PC-9 (cell line): ENCODE data around the gene MAB21L4. TPM values are rescaled to one million over a fixed set of nuclear protein-coding genes. Genes with fewer than 3 reads are reported as not detected.

Source experiments
- BruUV-seq: library from RNA; stranded (reverse); fragments of 400-500 nt; replicated peaks from 2 replicates; lab custom pipeline; 2021; lab: Mats Ljungman, UMichigan
- CTCF ChIA-PET: fragments of 300-600 bp; sonication (Branson Sonifier 250); formaldehyde crosslinking; loops from one replicate; lab custom pipeline; 2022; ENCODE audit warnings: antibody characterized with exemption; lab: Charles Lee
- POLR2A ChIA-PET: fragments of 300-600 bp; sonication (Branson Sonifier 250); formaldehyde crosslinking; loops from one replicate; lab custom pipeline; 2022; ENCODE audit warnings: antibody characterized with exemption; ENCODE audit not compliant: unreplicated experiment; lab: Charles Lee
- DNase-seq, 2 experiments: peaks; one replicate each; pipeline versions ENCODE4 v3.0.0 to v3.0.0-alpha.2; 2015 to 2022; ENCODE audit warnings: mixed read lengths in 1 of 2
- H2AFZ ChIP-seq: fragments of 200-600 bp; sonication (generic); 2 replicates; pipeline ENCODE4 v1.8.1; 2017; ENCODE audit warnings: antibody characterized with exemption
- H3F3A ChIP-seq: fragments of 200-600 bp; sonication (generic); 2 replicates; pipeline ENCODE4 v1.8.1; 2017; ENCODE audit warnings: antibody characterized with exemption, mild to moderate bottlenecking, low read depth; ENCODE audit not compliant: insufficient read depth
- H3K27ac ChIP-seq: fragments of 200-600 bp; sonication (generic); 2 replicates; pipeline ENCODE4 v1.6.1; 2016; ENCODE audit warnings: mixed run types
- H3K27me3 ChIP-seq: fragments of 200-600 bp; sonication (generic); 2 replicates; pipeline ENCODE4 v1.6.1; 2016; ENCODE audit warnings: low read depth, mixed run types; ENCODE audit not compliant: insufficient read depth
- H3K36me3 ChIP-seq: fragments of 200-600 bp; sonication (generic); 2 replicates; pipeline ENCODE4 v1.6.1; 2016; ENCODE audit warnings: low read depth, mixed run types
- H3K4me1 ChIP-seq: fragments of 200-600 bp; sonication (generic); replicated peaks from 2 replicates; pipeline ENCODE4 v1.6.1; 2016; ENCODE audit warnings: mixed run types; ENCODE audit not compliant: insufficient read depth
- H3K4me2 ChIP-seq: fragments of 200-600 bp; sonication (generic); 2 replicates; pipeline ENCODE4 v1.6.1; 2017; ENCODE audit warnings: mixed run types
- H3K4me3 ChIP-seq: fragments of 200-600 bp; sonication (generic); 2 replicates; pipeline ENCODE4 v1.6.1; 2016; ENCODE audit warnings: mixed run types
- H3K79me2 ChIP-seq: fragments of 200-600 bp; sonication (generic); 2 replicates; pipeline ENCODE4 v1.6.1; 2017; ENCODE audit warnings: low read depth, mixed run types
- H3K9me2 ChIP-seq: fragments of 200-600 bp; sonication (generic); 2 replicates; pipeline ENCODE4 v1.8.1; 2017; ENCODE audit warnings: mild to moderate bottlenecking; ENCODE audit not compliant: insufficient read depth
- H3K9me3 ChIP-seq: fragments of 200-600 bp; sonication (generic); 2 replicates; pipeline ENCODE4 v1.8.1; 2016; ENCODE audit warnings: low read depth; ENCODE audit not compliant: insufficient read depth
- H4K20me1 ChIP-seq: fragments of 200-600 bp; sonication (generic); 2 replicates; pipeline ENCODE4 v1.8.1; 2017; ENCODE audit not compliant: insufficient read depth
- CTCF ChIP-seq: fragments of 200-600 bp; sonication (generic); conservative IDR thresholded peaks from 2 replicates; pipeline ENCODE4 v1.6.1; 2017; ENCODE audit warnings: mixed run types, antibody characterized with exemption, mild to moderate bottlenecking, moderate library complexity
- EZH2 ChIP-seq: fragments of 200-600 bp; sonication (generic); IDR thresholded peaks from 2 replicates; pipeline ENCODE4 v1.8.0; 2017; ENCODE audit warnings: antibody characterized with exemption, low read depth
- intact Hi-C: fragments of 100-400 bp; cut with micrococcal nuclease; formaldehyde crosslinking; loops from one replicate; pipeline ENCODE4 v1.10.0; 2022; ENCODE audit not compliant: unreplicated experiment
- total RNA-seq: library from RNA; stranded (reverse); gene quantifications from 2 replicates; pipeline ENCODE4 v1.2.3, GENCODE V29; 2021

MAB21L4 gene
- total RNA-seq, 1 experiment from 2014 or later = 68.8 TPM

- no peaks in the 10 kb centered on the region; the same call in 1 of the 2 replicates for H3K27me3 ChIP-seq
- H3K27ac ChIP-seq = no peak overlapping the region
- H3K36me3 ChIP-seq = no peaks in the 10 kb centered on the region
- H3K4me1 ChIP-seq = no peaks in the 10 kb centered on the region
- CTCF ChIA-PET = no interaction called here
- H3K9me2 ChIP-seq = no peaks in the 10 kb centered on the region
- no peaks in the 10 kb centered on the region for H3K79me2 ChIP-seq
- no TSS peak for BruUV-seq
- no peaks in the 10 kb centered on the region for H4K20me1 ChIP-seq
- no peak overlapping the region for H3K4me2 ChIP-seq
- intact Hi-C loops = no loop called here
- H2AFZ ChIP-seq = no peak overlapping the region
- TF ChIP-seq CTCF (no peak), EZH2 (no peak)
- H3K9me3 ChIP-seq = no peaks in the 10 kb centered on the region
- peaks cover 21% of the 10 kb centered on the region for H3F3A ChIP-seq
- no peak overlapping the region for H3K4me3 ChIP-seq
- POLR2A ChIA-PET = no interaction called here
- DNase-seq = no peak
These were observed 26.5 kb upstream of the MAB21L4 start for GRCh38 chr2:240922245-240922981.

- TF ChIP-seq EZH2 = no peak
- no peak for TF ChIP-seq CTCF
- no peaks in the 10 kb centered on the region for H3K79me2 ChIP-seq
- no peaks in the 10 kb centered on the region for H3K9me3 ChIP-seq
- no peaks in the 10 kb centered on the region for H3K4me1 ChIP-seq
- no peak for DNase-seq
- no peak overlapping the region for H2AFZ ChIP-seq
- intact Hi-C loops = no loop called here
- ChIA-PET CTCF (no interaction called here), POLR2A (no interaction called here)
- no peaks in the 10 kb centered on the region for H4K20me1 ChIP-seq
- no peak overlapping the region for H3K4me2 ChIP-seq
- BruUV-seq = no TSS peak
- H3K9me2 ChIP-seq = no peaks in the 10 kb centered on the region
- H3K36me3 ChIP-seq = no peaks in the 10 kb centered on the region
- peaks cover 16% of the 10 kb centered on the region for H3F3A ChIP-seq
- no peak overlapping the region for H3K27ac ChIP-seq
- no peak overlapping the region for H3K4me3 ChIP-seq
- H3K27me3 ChIP-seq = no peaks in the 10 kb centered on the region; the same call in 1 of the 2 replicates
These were observed 26.0 kb upstream of the MAB21L4 start for GRCh38 chr2:240921995-240922244.

- Histone ChIP-seq H2AFZ (no peak overlapping the region), H3K36me3 (no peaks in the 10 kb centered on the region), H3K79me2 (no peaks in the 10 kb centered on the region), H3K27ac (no peak overlapping the region), H3K4me3 (no peak overlapping the region), H3K9me3 (no peaks in the 10 kb centered on the region), H3K27me3 (no peaks in the 10 kb centered on the region; the same call in 1 of the 2 replicates), H4K20me1 (no peaks in the 10 kb centered on the region), H3K4me2 (no peak overlapping the region), H3F3A (peaks cover 12% of the 10 kb centered on the region), H3K9me2 (no peaks in the 10 kb centered on the region), H3K4me1 (no peaks in the 10 kb centered on the region)
- ChIA-PET CTCF (interaction anchor here (0.8 kb wide), 1 partner anchor 65 kb away, joined by 3 read pairs; no protein-coding TSS in a partner anchor), POLR2A (interaction anchor here (0.7 kb wide), 1 partner anchor 23 kb away, joined by 3 read pairs; no protein-coding TSS in a partner anchor)
- intact Hi-C loops = no loop called here
- BruUV-seq = no TSS peak
- TF ChIP-seq CTCF (no peak), EZH2 (no peak)
- peak; percentile 65 to 75 for DNase-seq
These were observed 25.5 kb upstream of the MAB21L4 start for GRCh38 chr2:240921311-240921994.
